PC-9 (cell line): Measurements from ENCODE around the gene CERS5. TPM values are rescaled to one million over a fixed set of nuclear protein-coding genes. Genes with fewer than 3 reads are reported as not detected.

Experiments used
- BruUV-seq: library from RNA; stranded (reverse); fragments of 400-500 nt; replicated peaks from 2 replicates; lab custom pipeline; 2021; lab: Mats Ljungman, UMichigan
- CTCF ChIA-PET: fragments of 300-600 bp; sonication (Branson Sonifier 250); formaldehyde crosslinking; loops from one replicate; lab custom pipeline; 2022; ENCODE audit warnings: antibody characterized with exemption; lab: Charles Lee
- POLR2A ChIA-PET: fragments of 300-600 bp; sonication (Branson Sonifier 250); formaldehyde crosslinking; loops from one replicate; lab custom pipeline; 2022; ENCODE audit warnings: antibody characterized with exemption; ENCODE audit not compliant: unreplicated experiment; lab: Charles Lee
- DNase-seq, 2 experiments: peaks; one replicate each; pipeline versions ENCODE4 v3.0.0 to v3.0.0-alpha.2; 2015 to 2022; ENCODE audit warnings: mixed read lengths in 1 of 2
- H2AFZ ChIP-seq: fragments of 200-600 bp; sonication (generic); 2 replicates; pipeline ENCODE4 v1.8.1; 2017; ENCODE audit warnings: antibody characterized with exemption
- H3F3A ChIP-seq: fragments of 200-600 bp; sonication (generic); 2 replicates; pipeline ENCODE4 v1.8.1; 2017; ENCODE audit warnings: antibody characterized with exemption, mild to moderate bottlenecking, low read depth; ENCODE audit not compliant: insufficient read depth
- H3K27ac ChIP-seq: fragments of 200-600 bp; sonication (generic); 2 replicates; pipeline ENCODE4 v1.6.1; 2016; ENCODE audit warnings: mixed run types
- H3K27me3 ChIP-seq: fragments of 200-600 bp; sonication (generic); 2 replicates; pipeline ENCODE4 v1.6.1; 2016; ENCODE audit warnings: low read depth, mixed run types; ENCODE audit not compliant: insufficient read depth
- H3K36me3 ChIP-seq: fragments of 200-600 bp; sonication (generic); 2 replicates; pipeline ENCODE4 v1.6.1; 2016; ENCODE audit warnings: low read depth, mixed run types
- H3K4me1 ChIP-seq: fragments of 200-600 bp; sonication (generic); replicated peaks from 2 replicates; pipeline ENCODE4 v1.6.1; 2016; ENCODE audit warnings: mixed run types; ENCODE audit not compliant: insufficient read depth
- H3K4me2 ChIP-seq: fragments of 200-600 bp; sonication (generic); 2 replicates; pipeline ENCODE4 v1.6.1; 2017; ENCODE audit warnings: mixed run types
- H3K4me3 ChIP-seq: fragments of 200-600 bp; sonication (generic); 2 replicates; pipeline ENCODE4 v1.6.1; 2016; ENCODE audit warnings: mixed run types
- H3K79me2 ChIP-seq: fragments of 200-600 bp; sonication (generic); 2 replicates; pipeline ENCODE4 v1.6.1; 2017; ENCODE audit warnings: low read depth, mixed run types
- H3K9me2 ChIP-seq: fragments of 200-600 bp; sonication (generic); 2 replicates; pipeline ENCODE4 v1.8.1; 2017; ENCODE audit warnings: mild to moderate bottlenecking; ENCODE audit not compliant: insufficient read depth
- H3K9me3 ChIP-seq: fragments of 200-600 bp; sonication (generic); 2 replicates; pipeline ENCODE4 v1.8.1; 2016; ENCODE audit warnings: low read depth; ENCODE audit not compliant: insufficient read depth
- H4K20me1 ChIP-seq: fragments of 200-600 bp; sonication (generic); 2 replicates; pipeline ENCODE4 v1.8.1; 2017; ENCODE audit not compliant: insufficient read depth
- EZH2 ChIP-seq: fragments of 200-600 bp; sonication (generic); IDR thresholded peaks from 2 replicates; pipeline ENCODE4 v1.8.0; 2017; ENCODE audit warnings: antibody characterized with exemption, low read depth
- intact Hi-C: fragments of 100-400 bp; cut with micrococcal nuclease; formaldehyde crosslinking; loops from one replicate; pipeline ENCODE4 v1.10.0; 2022; ENCODE audit not compliant: unreplicated experiment
- total RNA-seq: library from RNA; stranded (reverse); gene quantifications from 2 replicates; pipeline ENCODE4 v1.2.3, GENCODE V29; 2021
- TF ChIP-seq, protein P1 (sequence below): fragments of 200-600 bp; sonication (generic); conservative IDR thresholded peaks from 2 replicates; pipeline ENCODE4 v1.6.1; 2017; ENCODE audit warnings: mixed run types, antibody characterized with exemption, mild to moderate bottlenecking, moderate library complexity

Gene CERS5
- total RNA-seq, 1 experiment from 2014 or later: 33.0 TPM

DNA sequence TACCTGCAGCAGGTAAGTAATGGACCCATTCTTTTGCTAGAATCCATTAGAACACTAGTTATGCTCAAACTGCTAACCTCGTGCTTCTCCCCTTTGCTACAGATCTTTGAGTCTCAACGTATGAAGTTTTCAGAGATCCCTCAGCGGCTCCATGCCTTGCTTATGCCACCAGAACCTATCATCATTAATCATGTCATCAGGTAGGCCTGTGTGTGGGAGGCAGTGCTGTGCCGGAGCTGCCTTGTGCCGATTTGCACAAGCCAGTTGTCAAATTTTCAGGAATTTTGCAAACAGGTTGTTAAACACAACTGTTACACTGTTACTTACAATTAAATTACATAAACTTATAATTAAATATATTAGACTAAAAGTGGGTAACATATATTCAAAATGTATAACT is 76.8 kb downstream of the CERS5 start:
- POLR2A ChIA-PET: interaction anchor here (0.6 kb wide), 1 partner anchor 99 kb away, joined by 4 read pairs; no protein-coding TSS in a partner anchor
- no TSS peak for BruUV-seq

DNA sequence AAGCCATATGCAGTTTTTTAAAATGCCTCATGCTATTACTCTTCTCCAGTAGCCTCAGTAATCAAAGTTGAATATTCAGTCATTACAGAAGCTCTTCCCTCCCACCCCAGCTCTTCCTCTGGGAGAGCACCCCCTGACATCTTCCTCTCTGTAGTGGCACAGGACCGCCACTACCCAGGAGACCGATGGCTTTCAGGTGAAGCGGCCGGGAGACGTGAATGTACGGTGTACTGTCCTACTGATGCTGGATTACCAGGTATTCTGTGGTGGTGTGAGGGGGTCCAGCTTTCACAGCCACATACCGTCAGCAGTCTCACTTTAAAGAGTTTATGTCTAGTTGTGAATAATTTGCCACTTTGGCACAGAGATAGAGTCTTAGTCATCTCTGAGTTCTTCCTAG is 77.4 kb downstream of the CERS5 start:
- intact Hi-C loops: loop anchor here (10.0 kb wide), 1 partner anchor 315 kb away; the partner anchor contains the start of gene LARP4

More for the DNA sequence above, 76.8 kb downstream of the CERS5 start:
- peaks cover 19% of the 10 kb centered on the region for H3K36me3 ChIP-seq
- no peaks in the 10 kb centered on the region for H3K27me3 ChIP-seq
- TF ChIP-seq EZH2: no peak
- TF ChIP-seq, protein P1, sequence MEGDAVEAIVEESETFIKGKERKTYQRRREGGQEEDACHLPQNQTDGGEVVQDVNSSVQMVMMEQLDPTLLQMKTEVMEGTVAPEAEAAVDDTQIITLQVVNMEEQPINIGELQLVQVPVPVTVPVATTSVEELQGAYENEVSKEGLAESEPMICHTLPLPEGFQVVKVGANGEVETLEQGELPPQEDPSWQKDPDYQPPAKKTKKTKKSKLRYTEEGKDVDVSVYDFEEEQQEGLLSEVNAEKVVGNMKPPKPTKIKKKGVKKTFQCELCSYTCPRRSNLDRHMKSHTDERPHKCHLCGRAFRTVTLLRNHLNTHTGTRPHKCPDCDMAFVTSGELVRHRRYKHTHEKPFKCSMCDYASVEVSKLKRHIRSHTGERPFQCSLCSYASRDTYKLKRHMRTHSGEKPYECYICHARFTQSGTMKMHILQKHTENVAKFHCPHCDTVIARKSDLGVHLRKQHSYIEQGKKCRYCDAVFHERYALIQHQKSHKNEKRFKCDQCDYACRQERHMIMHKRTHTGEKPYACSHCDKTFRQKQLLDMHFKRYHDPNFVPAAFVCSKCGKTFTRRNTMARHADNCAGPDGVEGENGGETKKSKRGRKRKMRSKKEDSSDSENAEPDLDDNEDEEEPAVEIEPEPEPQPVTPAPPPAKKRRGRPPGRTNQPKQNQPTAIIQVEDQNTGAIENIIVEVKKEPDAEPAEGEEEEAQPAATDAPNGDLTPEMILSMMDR: no peak
- H3K27ac ChIP-seq: no peak overlapping the region
- H3F3A ChIP-seq: peaks cover 28% of the 10 kb centered on the region
- intact Hi-C loops: no loop called here
- H4K20me1 ChIP-seq: no peaks in the 10 kb centered on the region; the same call in 1 of the 2 replicates
- H3K4me1 ChIP-seq: peaks cover 20% of the 10 kb centered on the region
- H3K9me3 ChIP-seq: no peaks in the 10 kb centered on the region
- H3K9me2 ChIP-seq: no peaks in the 10 kb centered on the region
- no peak for DNase-seq
- H3K79me2 ChIP-seq: peaks cover 6% of the 10 kb centered on the region; the same call in 1 of the 2 replicates
- H3K4me3 ChIP-seq: no peak overlapping the region
- CTCF ChIA-PET: interaction anchor here (0.5 to 1.5 kb wide), 3 partner anchors 19 to 480 kb away, joined by 3 to 5 read pairs (median 5); no protein-coding TSS in a partner anchor
- H3K4me2 ChIP-seq: no peak overlapping the region
- no peak overlapping the region for H2AFZ ChIP-seq

GRCh38 chr12:50088577-50089335 is 78.4 kb downstream of the CERS5 start:
- no peaks in the 10 kb centered on the region for H3K27me3 ChIP-seq
- H3K4me3 ChIP-seq: no peak overlapping the region
- no peaks in the 10 kb centered on the region for H3K9me2 ChIP-seq
- intact Hi-C loops: loop anchor here (1.0 to 10.0 kb wide), 3 partner anchors 87 to 316 kb away; partner anchors contain the start of gene LARP4
- CTCF ChIA-PET: interaction anchor here (0.6 to 1.5 kb wide), 4 partner anchors 21 to 1016 kb away, joined by 3 to 6 read pairs (median 4); no protein-coding TSS in a partner anchor
- DNase-seq: peak; percentile 50 to 77
- H3K27ac ChIP-seq: peak overlapping the region; percentile 0; the same call in 1 of the 2 replicates
- no peak overlapping the region for H2AFZ ChIP-seq
- H4K20me1 ChIP-seq: no peaks in the 10 kb centered on the region; the same call in 1 of the 2 replicates
- peaks cover 19% of the 10 kb centered on the region for H3K36me3 ChIP-seq
- peaks cover 26% of the 10 kb centered on the region for H3K4me1 ChIP-seq
- no TSS peak for BruUV-seq
- TF ChIP-seq, protein P1: peak; percentile 87
- no peak for TF ChIP-seq EZH2
- H3K79me2 ChIP-seq: peaks cover 12% of the 10 kb centered on the region
- no peaks in the 10 kb centered on the region for H3K9me3 ChIP-seq
- H3K4me2 ChIP-seq: peak overlapping the region; percentile 29; the same call in 1 of the 2 replicates
- H3F3A ChIP-seq: peaks cover 28% of the 10 kb centered on the region
- POLR2A ChIA-PET: no interaction called here

More for the DNA sequence above, 77.4 kb downstream of the CERS5 start:
- TF ChIP-seq, protein P1: no peak
- no peak for TF ChIP-seq EZH2
- Histone ChIP-seq H3K9me2 (no peaks in the 10 kb centered on the region), H4K20me1 (no peaks in the 10 kb centered on the region; the same call in 1 of the 2 replicates), H3K79me2 (peaks cover 7% of the 10 kb centered on the region), H3K27me3 (no peaks in the 10 kb centered on the region), H3K9me3 (no peaks in the 10 kb centered on the region), H3K4me1 (peaks cover 20% of the 10 kb centered on the region), H3K27ac (no peak overlapping the region), H3F3A (peaks cover 28% of the 10 kb centered on the region), H3K4me3 (no peak overlapping the region), H3K36me3 (peaks cover 19% of the 10 kb centered on the region), H2AFZ (no peak overlapping the region), H3K4me2 (no peak overlapping the region; the same call in 1 of the 2 replicates)
- ChIA-PET CTCF (interaction anchor here (1.5 kb wide), 1 partner anchor 20 kb away, joined by 5 read pairs; no protein-coding TSS in a partner anchor), POLR2A (interaction anchor here (0.6 to 0.7 kb wide), 3 partner anchors 20 to 100 kb away, joined by 3 to 5 read pairs (median 4); no protein-coding TSS in a partner anchor)
- no peak for DNase-seq
- BruUV-seq: no TSS peak
